IMR-90 (cell line): ENCODE results near the gene FAM131C. TPM values are rescaled to one million over a fixed set of nuclear protein-coding genes. Genes with fewer than 3 reads are reported as not detected.

Experiments used
- ATAC-seq: fragments of 200-7000 bp; cut with Tn5 transposase; 2 replicates; pipeline ENCODE4 v1.9.1; 2020; ENCODE audit warnings: low read depth, mild to moderate bottlenecking, moderate library complexity
- BruUV-seq: library from RNA; stranded (reverse); fragments of 400-500 nt; replicated peaks from 2 replicates; lab custom pipeline; 2021; lab: Mats Ljungman, UMichigan
- CTCF ChIA-PET: fragments of 300-600 bp; formaldehyde crosslinking; extraction: SDS; loops from one replicate; lab custom pipeline; 2021; ENCODE audit warnings: antibody characterized with exemption; lab: Yijun Ruan, JAX
- POLR2A ChIA-PET: fragments of 300-600 bp; sonication (Branson Sonifier 250); formaldehyde crosslinking; loops from one replicate; lab custom pipeline; 2022; ENCODE audit warnings: antibody characterized with exemption; ENCODE audit not compliant: unreplicated experiment; lab: Charles Lee
- DNase-seq: peaks from one replicate; pipeline ENCODE4 v3.0.0; 2013
- H2AFZ ChIP-seq: replicated peaks from 2 replicates; pipeline ENCODE3; 2013; ENCODE audit warnings: low read length, mild to moderate bottlenecking; ENCODE audit not compliant: poor library complexity
- H2AK5ac ChIP-seq: 2 replicates; pipeline ENCODE4 v1.6.1; 2013; ENCODE audit warnings: low read depth, low read length, inconsistent platforms
- H2AK9ac ChIP-seq: replicated peaks from 2 replicates; pipeline ENCODE3; 2013; ENCODE audit warnings: mild to moderate bottlenecking, low read depth, low read length, moderate library complexity; ENCODE audit not compliant: poor library complexity
- H2BK120ac ChIP-seq: 2 replicates; pipeline ENCODE4 v1.6.1; 2013; ENCODE audit warnings: low read depth, low read length, inconsistent platforms
- H2BK15ac ChIP-seq: 3 replicates; pipeline ENCODE4 v1.6.1; 2013; ENCODE audit warnings: low read depth, low read length, inconsistent platforms
- H2BK20ac ChIP-seq: 2 replicates; pipeline ENCODE4 v1.6.1; 2013; ENCODE audit warnings: low read depth, mild to moderate bottlenecking, inconsistent platforms, low read length, moderate library complexity
- H2BK5ac ChIP-seq: 2 replicates; pipeline ENCODE4 v1.6.1; 2013; ENCODE audit warnings: mild to moderate bottlenecking, low read depth, low read length, inconsistent platforms; ENCODE audit not compliant: poor library complexity, severe bottlenecking
- H3K14ac ChIP-seq: replicated peaks from 2 replicates; pipeline ENCODE4 v1.6.1; 2013; ENCODE audit warnings: low read depth, low read length, inconsistent platforms
- H3K18ac ChIP-seq: 2 replicates; pipeline ENCODE4 v1.6.1; 2013; ENCODE audit warnings: low read depth, low read length, control low read depth
- H3K23ac ChIP-seq: 2 replicates; pipeline ENCODE4 v1.6.1; 2013; ENCODE audit warnings: low read depth, low read length, inconsistent platforms
- H3K27ac ChIP-seq: 2 replicates; pipeline ENCODE4 v1.5.1; 2013; ENCODE audit warnings: mild to moderate bottlenecking, control low read depth, low read length; ENCODE audit not compliant: insufficient read depth
- H3K27me3 ChIP-seq: 2 replicates; pipeline ENCODE4 v1.6.1; 2013; ENCODE audit warnings: low read length; ENCODE audit not compliant: control insufficient read depth, insufficient read depth
- H3K36me3 ChIP-seq: 2 replicates; pipeline ENCODE4 v1.6.1; 2013; ENCODE audit warnings: low read length, mixed read lengths; ENCODE audit not compliant: control insufficient read depth, insufficient read depth
- H3K4ac ChIP-seq: 2 replicates; pipeline ENCODE4 v1.6.1; 2013; ENCODE audit warnings: low read depth, low read length, inconsistent platforms
- H3K4me1 ChIP-seq: 2 replicates; pipeline ENCODE4 v1.6.1; 2013; ENCODE audit warnings: low read length, mixed read lengths; ENCODE audit not compliant: control insufficient read depth, insufficient read depth
- H3K4me2 ChIP-seq: 2 replicates; pipeline ENCODE4 v1.6.1; 2013; ENCODE audit warnings: low read depth, mild to moderate bottlenecking, control low read depth, low read length, moderate library complexity
- H3K4me3 ChIP-seq: 2 replicates; pipeline ENCODE4 v1.5.1; 2013; ENCODE audit warnings: low read depth, mild to moderate bottlenecking, control low read depth, low read length, moderate library complexity; ENCODE audit not compliant: insufficient read depth
- H3K56ac ChIP-seq: 2 replicates; pipeline ENCODE4 v1.6.1; 2013; ENCODE audit warnings: low read length, inconsistent platforms; ENCODE audit not compliant: insufficient read depth; ENCODE audit errors: extremely low read depth
- H3K79me1 ChIP-seq, 2 experiments: 2 replicates each; pipeline ENCODE4 v1.6.1; 2013; ENCODE audit warnings: low read length in 2 of 2, inconsistent platforms in 1 of 2, low read depth in 1 of 2
- H3K9ac ChIP-seq: 2 replicates; pipeline ENCODE4 v1.6.1; 2013; ENCODE audit warnings: low read depth, low read length, control low read depth
- H3K9me1 ChIP-seq: 2 replicates; pipeline ENCODE4 v1.6.1; 2013; ENCODE audit warnings: low read length, inconsistent platforms; ENCODE audit not compliant: insufficient read depth
- H3K9me3 ChIP-seq: 2 replicates; pipeline ENCODE4 v1.6.1; 2013; ENCODE audit warnings: low read length; ENCODE audit not compliant: control insufficient read depth, insufficient read depth
- H4K20me1 ChIP-seq: 2 replicates; pipeline ENCODE4 v1.6.1; 2013; ENCODE audit warnings: low read length, inconsistent platforms; ENCODE audit not compliant: insufficient read depth
- H4K5ac ChIP-seq: 2 replicates; pipeline ENCODE4 v1.6.1; 2013; ENCODE audit warnings: mild to moderate bottlenecking, low read depth, low read length, control low read depth
- H4K8ac ChIP-seq, 2 experiments: 2 replicates each; pipeline ENCODE4 v1.6.1; 2013; ENCODE audit warnings: low read depth in 2 of 2, low read length in 2 of 2, control low read depth in 1 of 2, inconsistent platforms in 1 of 2
- H4K91ac ChIP-seq: 2 replicates; pipeline ENCODE4 v1.6.1; 2013; ENCODE audit warnings: low read depth, low read length, inconsistent platforms; ENCODE audit not compliant: insufficient read depth
- FOS ChIP-seq: fragments of 150-350 bp; IDR thresholded peaks from 2 replicates; pipeline ENCODE4 v1.6.1; 2016; ENCODE audit warnings: low read depth, low read length
- MAFK ChIP-seq: IDR thresholded peaks from 2 replicates; pipeline ENCODE4 v1.6.1; 2012; ENCODE audit warnings: low read depth, low read length, improper control_type of control experiment
- MAZ ChIP-seq: IDR thresholded peaks from 2 replicates; pipeline ENCODE4 v1.6.1; 2012; ENCODE audit warnings: low read depth, mild to moderate bottlenecking, low read length, improper control_type of control experiment, moderate library complexity, borderline replicate concordance
- MXI1 ChIP-seq: IDR thresholded peaks from 2 replicates; pipeline ENCODE4 v1.6.1; 2012; ENCODE audit warnings: low read depth, mild to moderate bottlenecking, low read length, moderate library complexity, borderline replicate concordance
- NFE2L2 ChIP-seq: fragments of 150-350 bp; IDR thresholded peaks from 2 replicates; pipeline ENCODE4 v1.6.1; 2016; ENCODE audit warnings: low read depth, mild to moderate bottlenecking, low read length
- RCOR1 ChIP-seq: IDR thresholded peaks from 2 replicates; pipeline ENCODE4 v1.6.1; 2012; ENCODE audit warnings: mild to moderate bottlenecking, low read length, improper control_type of control experiment; ENCODE audit not compliant: insufficient replicate concordance
- RFX5 ChIP-seq: IDR thresholded peaks from 2 replicates; pipeline ENCODE4 v1.8.0; 2012; ENCODE audit warnings: low read depth, mild to moderate bottlenecking, low read length, moderate library complexity
- USF2 ChIP-seq: fragments of 150-350 bp; IDR thresholded peaks from 2 replicates; pipeline ENCODE4 v1.6.1; 2017; ENCODE audit warnings: mild to moderate bottlenecking, antibody characterized with exemption, low read length, low read depth
- WGBS, 2 experiments: methylation state at CpG; one replicate each; pipeline versions ENCODE4 v1.1.5 to v1.1.7; 2013; ENCODE audit warnings: missing lambda C conversion rate in 2 of 2; ENCODE audit not compliant: insufficient read length in 1 of 2; ENCODE audit errors: extremely low coverage in 2 of 2; 5-methylcytosine and 5-hydroxymethylcytosine counted together
- dilution Hi-C: fragments of 300-500 bp; cut with HindIII; formaldehyde crosslinking; loops from one replicate; pipeline ENCODE4 v1.14.3; 2018; ENCODE audit warnings: low sequenced_read_pairs; ENCODE audit not compliant: unreplicated experiment
- in situ Hi-C: fragments of 300-500 bp; cut with MboI; formaldehyde crosslinking; loops from 3 replicates; pipeline ENCODE4 v1.14.3; 2019; ENCODE audit warnings: low sequenced_read_pairs, inconsistent platforms, mixed read lengths
- intact Hi-C: fragments of 100-400 bp; cut with micrococcal nuclease; formaldehyde crosslinking; loops from 2 replicates; pipeline ENCODE4 v1.10.0; 2022
- polyA plus RNA-seq, 3 experiments: library from polyadenylated mRNA; depleted of rRNA; stranded (reverse); fragments of >200 nt; gene quantifications; 2 replicates each; pipeline ENCODE4 v1.2.3, GENCODE V29; 2012; ENCODE audit warnings: low replicate concordance in 1 of 3
- total RNA-seq: library from RNA; depleted of rRNA; stranded (reverse); fragments of >200 nt; gene quantifications from 2 replicates; pipeline ENCODE4 v1.2.3, GENCODE V29; 2012

Gene FAM131C
- total and polyA plus RNA-seq, 2 of the 4 experiments (the other 2 are of a cell fraction) = 0.18 to 1.0 TPM

GRCh38 chr1:16013908-16014258 lies 59.6 kb downstream of the FAM131C start:
- H3K4me3 ChIP-seq = no peak overlapping the region
- no peak for ATAC-seq
- H3K4ac ChIP-seq = 0 out of 2 replicates have a peak overlapping the region, but pooled peaks have one; percentile 53
- H3K4me2 ChIP-seq = no peak overlapping the region
- no peak overlapping the region for H3K56ac ChIP-seq
- H2BK5ac ChIP-seq = no peak overlapping the region
- BruUV-seq = no TSS peak
- in situ Hi-C loops (no loop called here), dilution Hi-C loops (no loop called here), intact Hi-C loops (no loop called here)
- no peaks in the 10 kb centered on the region for H3K27me3 ChIP-seq
- no peaks in the 10 kb centered on the region for H3K79me1 ChIP-seq
- no peaks in the 10 kb centered on the region for H3K9me3 ChIP-seq
- no peak overlapping the region for H3K9ac ChIP-seq
- H3K18ac ChIP-seq = no peak overlapping the region
- H4K8ac ChIP-seq = no peak overlapping the region
- no peak overlapping the region; the same call in 2 of the 3 replicates for H2BK15ac ChIP-seq
- CTCF ChIA-PET = interaction anchor here (1.1 kb wide), 1 partner anchor 222 kb away, joined by 3 read pairs; no protein-coding TSS in a partner anchor
- H3K27ac ChIP-seq = no peak overlapping the region
- peak overlapping the region; percentile 56; the same call in 1 of the 2 replicates for H2AK5ac ChIP-seq
- POLR2A ChIA-PET = no interaction called here
- H3K23ac ChIP-seq = no peak overlapping the region
- no peak overlapping the region for H2AK9ac ChIP-seq
- peaks cover 3% of the 10 kb centered on the region for H3K9me1 ChIP-seq
- 0 out of 2 replicates have a peak, but pooled peaks cover 3% of the 10 kb centered on the region for H4K20me1 ChIP-seq
- peaks cover 22% of the 10 kb centered on the region for H3K4me1 ChIP-seq
- WGBS, 2 experiments = no CpG with 5 or more reads among the region's 4 CpGs
- no peaks in the 10 kb centered on the region for H3K36me3 ChIP-seq
- H4K5ac ChIP-seq = no peak overlapping the region
- no peak for DNase-seq
- no peak overlapping the region for H2BK120ac ChIP-seq
- TF ChIP-seq MAZ = no peak
- no peak for TF ChIP-seq FOS
- TF ChIP-seq RFX5 = no peak
- TF ChIP-seq MXI1 = no peak
- no peak for TF ChIP-seq MAFK
- TF ChIP-seq NFE2L2 = no peak
- no peak for TF ChIP-seq RCOR1
- no peak for TF ChIP-seq USF2
- H2AFZ ChIP-seq = peak overlapping the region; percentile 87
- H2BK20ac ChIP-seq = peak overlapping the region; percentile 25; the same call in 1 of the 2 replicates
- no peak overlapping the region for H3K14ac ChIP-seq
- no peak overlapping the region for H4K91ac ChIP-seq
